ENCODE results near the gene COL20A1.

Gene COL20A1

GRCh38 chr20:63350597-63351325 lies 57.8 kb downstream of the COL20A1 start:
- DNase-seq (ENCODE audit: low read depth) = no peak

DNA sequence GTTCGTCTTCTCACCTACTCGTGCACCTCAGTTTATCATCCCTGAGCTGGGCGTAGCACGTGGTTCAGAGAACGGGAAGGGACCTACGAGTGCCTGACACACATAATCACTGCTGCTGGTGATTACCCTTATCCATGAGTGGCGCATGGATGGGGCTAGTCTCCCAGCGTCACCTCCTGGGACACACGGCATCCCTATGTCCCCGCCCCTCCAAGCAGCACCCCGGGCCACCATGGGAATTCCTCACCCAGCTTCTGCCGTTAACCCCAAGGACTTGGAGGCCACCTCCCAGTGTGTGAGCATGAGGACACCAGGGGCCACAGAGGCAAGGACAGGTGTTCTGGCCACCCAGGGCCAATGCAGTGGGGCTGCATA lies 58.3 kb downstream of the COL20A1 start:
- no peak for DNase-seq (ENCODE audit: low read depth)

- no peak for DNase-seq (ENCODE audit: low read depth)
Measured at GRCh38 chr20:63351811-63352591, 59.0 kb downstream of the COL20A1 start.

GRCh38 chr20:63352811-63353221 lies 59.8 kb downstream of the COL20A1 start:
- no peak for DNase-seq (ENCODE audit: low read depth)

DNA sequence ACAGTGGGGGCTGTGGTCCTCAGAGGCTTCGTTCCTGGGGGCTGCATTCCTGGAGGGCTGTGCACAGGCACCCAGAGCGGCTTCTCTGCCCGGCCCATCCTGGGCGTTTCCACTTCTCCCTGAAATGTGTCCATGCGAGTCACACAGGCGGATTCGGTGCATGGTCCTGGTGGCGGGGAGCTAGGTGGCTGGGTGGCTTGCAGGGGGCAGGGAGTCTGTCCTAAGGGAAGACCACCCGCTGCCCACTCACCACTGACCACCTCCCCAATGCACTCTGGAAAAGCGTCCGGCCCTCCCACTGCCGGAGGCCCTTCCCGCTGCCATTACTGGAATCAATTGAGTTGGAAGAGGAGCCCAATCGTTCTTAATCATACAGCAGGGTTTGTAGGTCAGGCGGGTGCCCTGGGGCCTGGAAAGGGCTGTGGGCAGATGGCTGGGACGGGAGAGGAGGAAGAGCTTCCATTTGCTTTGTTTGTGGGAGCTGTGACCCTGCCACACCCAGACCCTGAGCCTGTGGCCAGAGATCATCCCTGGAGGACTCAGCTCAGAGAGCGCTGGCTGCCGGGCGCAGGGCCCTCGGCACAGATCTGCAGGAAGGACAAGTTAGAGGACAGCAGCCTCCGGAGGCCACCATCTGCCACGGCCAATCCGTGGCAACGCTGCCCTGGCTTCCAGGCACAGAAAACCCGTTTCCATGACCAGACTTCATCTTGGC lies 61.8 kb downstream of the COL20A1 start:
- DNase-seq (ENCODE audit: low read depth) = no peak

DNA sequence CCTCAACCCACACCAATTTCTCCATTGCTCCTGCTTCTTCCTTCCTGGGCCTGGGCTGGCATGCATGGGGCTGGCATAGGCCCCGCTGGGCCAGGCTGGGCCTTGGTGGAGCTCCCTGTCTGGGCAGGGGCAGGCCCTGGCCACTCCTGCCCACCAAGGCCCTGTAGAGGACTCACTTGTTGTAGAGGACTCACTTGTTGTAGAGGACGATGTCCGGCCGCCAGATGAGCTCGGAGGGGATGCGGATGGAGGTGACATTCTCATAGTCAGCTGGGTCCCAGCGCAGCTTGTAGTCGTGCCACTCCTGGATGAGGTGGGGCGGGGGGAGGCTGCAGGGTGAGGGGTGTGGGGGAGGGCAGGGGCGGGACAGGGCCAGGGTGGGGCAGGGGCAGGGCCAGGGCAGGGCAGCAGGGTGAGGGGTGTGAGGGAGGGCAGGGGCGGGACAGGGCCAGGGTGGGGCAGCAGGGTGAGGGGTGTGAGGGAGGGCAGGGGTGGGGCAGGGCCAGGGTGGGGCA lies 62.9 kb downstream of the COL20A1 start:
- no peak for DNase-seq (ENCODE audit: low read depth)

- no peak for DNase-seq (ENCODE audit: low read depth)
Measured at GRCh38 chr20:63356511-63356910, 63.5 kb downstream of the COL20A1 start.

GRCh38 chr20:63356931-63357879 lies 64.2 kb downstream of the COL20A1 start:
- DNase-seq (ENCODE audit: low read depth) = no peak

GRCh38 chr20:63357921-63358905 lies 65.2 kb downstream of the COL20A1 start:
- DNase-seq (ENCODE audit: low read depth) = no peak

DNA sequence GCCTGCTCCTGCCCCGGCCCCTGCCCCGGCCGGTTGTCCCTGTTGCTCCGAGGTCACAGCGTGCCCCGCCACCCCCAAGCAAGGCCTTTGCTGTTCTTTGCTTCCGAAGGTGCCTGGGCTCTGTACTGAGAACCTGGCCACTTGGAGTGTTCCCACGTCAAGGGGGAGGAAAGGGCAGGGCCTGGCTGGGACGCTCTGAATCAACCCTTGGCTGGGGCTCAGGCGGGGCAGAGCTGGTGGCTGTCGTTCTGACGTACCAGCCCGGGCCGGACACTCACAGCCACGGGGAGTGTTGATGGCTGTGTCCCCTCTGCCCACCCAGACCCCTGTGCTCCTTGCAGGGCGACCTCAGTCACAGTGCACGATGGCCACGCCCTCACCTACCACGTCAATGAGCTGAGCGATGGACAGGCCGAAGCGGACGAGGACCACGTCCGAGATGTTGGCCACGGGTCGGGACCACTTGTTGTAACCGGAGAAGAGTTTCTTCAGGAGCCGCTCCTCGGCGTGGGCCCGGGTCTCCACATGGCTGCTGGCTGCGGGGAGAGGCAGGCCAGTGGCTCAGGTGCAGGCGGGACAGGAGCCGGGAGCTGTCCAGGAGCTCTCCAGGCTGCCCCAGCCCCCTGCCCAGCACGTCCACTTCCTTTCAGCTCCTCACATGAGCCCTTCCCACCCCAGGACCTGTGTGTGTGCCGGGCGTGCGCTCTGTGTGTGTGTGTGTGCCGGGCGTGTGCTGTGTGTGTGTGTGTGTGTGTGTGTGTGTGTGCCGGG lies 66.4 kb downstream of the COL20A1 start:
- no peak for DNase-seq (ENCODE audit: low read depth)

DNA sequence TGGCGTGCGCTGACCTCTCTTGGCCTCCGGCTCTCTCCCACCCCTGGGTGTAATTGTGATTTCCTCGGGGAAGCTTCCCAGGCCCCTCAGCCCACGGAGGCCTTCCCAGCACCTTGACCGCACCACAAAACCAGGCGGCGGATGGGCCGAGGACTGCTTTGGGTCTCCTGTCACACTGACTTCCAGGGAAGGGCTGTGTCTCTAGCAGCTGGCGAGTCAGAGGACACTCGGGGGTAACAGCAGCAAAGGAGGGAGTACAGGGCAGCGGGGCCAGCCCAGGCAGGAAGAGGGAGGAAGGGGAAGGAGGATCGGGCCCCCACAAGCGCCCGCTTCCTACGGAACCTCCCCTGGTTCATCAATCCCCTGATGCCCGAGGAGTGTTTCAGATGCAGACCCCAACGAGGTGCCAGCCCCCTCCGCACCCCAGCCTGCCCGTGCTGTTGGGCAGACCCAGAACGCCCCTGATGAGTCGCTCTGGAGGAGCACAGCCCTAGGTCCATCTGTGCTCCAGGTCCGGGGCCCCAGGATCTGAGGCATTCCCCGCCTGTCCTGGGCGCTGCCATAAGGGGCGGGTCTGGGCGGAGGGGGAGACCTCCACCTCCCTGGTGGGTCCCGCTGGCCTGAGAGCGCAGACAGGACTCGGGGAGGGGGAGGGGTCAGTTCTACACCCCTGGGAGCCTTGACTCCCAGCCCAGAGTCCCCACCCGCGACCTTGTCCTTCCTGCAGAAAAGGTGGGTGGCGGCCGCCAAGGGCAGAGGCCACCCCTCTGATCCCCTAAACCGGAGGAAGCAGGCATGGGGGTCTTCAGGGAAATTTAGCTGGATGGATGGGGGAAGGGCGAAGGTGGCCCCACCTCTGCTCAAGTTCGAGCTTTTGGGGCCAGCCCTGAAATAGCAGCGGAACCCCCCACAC lies 67.2 kb downstream of the COL20A1 start:
- no peak for DNase-seq (ENCODE audit: low read depth)

DNA sequence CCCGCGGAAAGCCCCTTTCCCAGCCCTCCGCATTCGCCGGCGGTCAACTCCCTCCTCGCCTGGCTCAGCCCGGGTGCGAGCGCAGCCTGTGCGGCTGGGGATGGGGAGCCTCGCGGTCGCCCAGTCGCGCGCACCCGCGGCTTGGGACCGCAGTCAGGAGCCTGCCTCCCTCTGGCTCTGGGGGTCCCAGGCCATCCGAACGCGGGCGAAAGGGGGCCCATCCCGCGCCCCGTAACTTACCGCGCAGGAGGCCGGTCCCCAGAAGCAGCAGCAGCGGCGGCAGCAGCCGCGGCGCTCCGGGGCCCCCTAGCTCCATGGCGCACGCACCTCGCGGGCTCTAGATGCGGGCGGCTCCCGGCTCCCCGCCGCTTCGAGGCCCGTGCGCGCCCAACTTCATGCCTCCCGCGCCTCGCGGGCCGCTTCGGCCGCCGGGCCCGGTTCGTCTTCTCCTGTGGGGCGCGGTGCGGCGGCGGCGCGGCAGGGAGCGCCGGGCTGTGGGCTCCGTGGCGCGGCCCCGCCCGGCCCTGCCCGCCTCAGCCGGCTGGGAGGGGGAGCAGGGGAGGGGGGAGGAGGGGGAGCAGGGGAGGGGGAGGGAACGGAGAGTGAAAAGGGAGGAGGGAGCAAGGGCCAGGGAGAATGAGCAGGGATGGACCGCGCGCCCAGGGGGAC lies 68.0 kb downstream of the COL20A1 start, which contains the start of gene CHRNA4:
CHRNA4 (minus strand) TSS at position 500 of the 669 bp plus-strand sequence; CDS start at position 316, 184 bp downstream.
- no peak for DNase-seq (ENCODE audit: low read depth)

- no peak for DNase-seq (ENCODE audit: low read depth)
Measured at GRCh38 chr20:63361519-63362435, 68.8 kb downstream of the COL20A1 start.

DNA sequence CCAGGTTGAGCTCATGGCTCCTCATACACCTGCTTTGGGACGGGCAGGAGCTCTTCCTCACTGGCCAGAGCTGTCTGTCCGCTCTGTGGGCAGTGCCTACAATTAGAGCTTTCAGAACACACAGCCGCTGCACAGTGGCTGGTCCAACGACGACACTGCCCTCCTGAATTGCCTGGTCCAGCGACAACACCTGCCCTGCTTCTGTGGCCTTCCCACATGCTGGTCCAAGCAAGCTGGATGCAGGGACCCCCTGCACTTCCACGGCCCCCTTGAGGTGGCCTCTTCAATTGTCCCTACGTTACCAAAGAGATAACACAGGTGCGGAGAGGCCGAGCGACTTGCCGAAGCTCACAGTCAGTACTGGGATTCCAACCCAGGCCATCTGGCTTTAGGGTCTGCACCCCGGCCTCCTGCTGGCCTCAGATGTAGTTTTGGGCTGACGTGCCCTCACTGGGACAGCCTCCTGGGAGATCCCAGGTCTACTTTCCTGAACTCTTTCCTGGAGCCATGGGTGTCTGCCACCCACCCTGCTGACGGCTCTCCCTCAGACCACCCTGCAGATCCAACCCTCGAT lies 69.5 kb downstream of the COL20A1 start:
- DNase-seq (ENCODE audit: low read depth) = no peak

DNA sequence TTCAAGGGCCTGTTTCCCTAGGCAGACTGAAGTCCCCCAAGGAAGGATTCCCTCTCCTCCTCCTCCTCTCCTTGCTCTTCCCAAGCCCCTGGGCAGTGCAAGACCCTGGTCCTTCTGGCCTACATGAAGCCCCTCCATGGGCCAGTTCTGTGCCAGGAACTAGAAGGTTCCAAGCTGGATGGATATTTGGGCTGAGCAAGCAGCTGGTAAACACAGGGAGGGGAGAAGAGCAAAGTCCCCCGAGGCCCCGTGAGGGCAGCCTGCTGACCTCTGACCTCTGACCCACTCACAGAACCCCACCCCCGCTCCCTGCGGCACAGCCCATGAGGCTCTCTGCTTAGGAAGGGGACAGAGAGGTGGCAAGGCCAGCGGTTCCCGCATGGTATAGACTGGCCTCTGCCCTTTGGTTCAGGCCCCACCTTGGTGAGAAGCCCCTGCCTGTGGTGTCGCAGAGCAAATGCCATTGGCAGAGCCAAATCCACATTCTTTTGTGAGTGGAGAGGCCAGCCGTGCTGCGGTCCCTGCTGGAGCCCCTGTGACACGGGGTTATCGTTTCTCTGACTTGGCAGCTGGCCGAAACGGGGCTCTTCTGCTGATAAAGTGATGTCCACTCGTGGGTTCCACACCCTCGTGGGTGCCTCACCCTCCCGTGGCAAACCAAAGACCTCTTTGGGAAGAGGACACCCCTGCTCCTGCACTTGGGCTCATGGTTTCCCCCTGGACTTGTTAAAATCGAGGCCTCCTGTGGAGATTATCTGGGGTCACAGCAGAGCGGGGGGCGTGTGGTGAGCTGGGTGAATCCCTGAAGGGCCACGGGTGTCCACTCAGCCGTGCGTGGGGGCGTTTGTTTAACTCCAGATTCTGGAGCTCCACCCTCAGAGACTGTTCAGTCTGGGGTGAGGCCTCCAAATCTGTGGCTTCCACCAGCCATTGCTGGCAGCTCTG lies 70.3 kb downstream of the COL20A1 start:
- DNase-seq (ENCODE audit: low read depth) = no peak
